ENCODE data around the gene DSN1. TPM values are rescaled to one million over a fixed set of nuclear protein-coding genes. Genes with fewer than 3 reads are reported as not detected.

DSN1 gene
- polyA plus RNA-seq, 3 donors, result 4.9 to 5.2 (median 5.1) TPM

GRCh38 chr20:36717021-36717420 is 56.5 kb downstream of the DSN1 start:
- no peak overlapping the region for H3K9ac ChIP-seq (ENCODE audit: insufficient read depth, low read length, poor library complexity, severe bottlenecking)
- no peaks in the 10 kb centered on the region for H3K79me2 ChIP-seq (ENCODE audit: insufficient read depth, low read length)
- H3K27ac Mint-ChIP-seq, result no peak overlapping the region
- no peaks in the 10 kb centered on the region for H4K20me1 ChIP-seq (ENCODE audit: insufficient read depth, low read length)
- no peak overlapping the region for H3K4me2 ChIP-seq (replicated peaks; ENCODE audit: extremely low read depth, low read length, poor library complexity, severe bottlenecking)
- intact Hi-C loops (cut with micrococcal nuclease), result no loop called here
- no peak overlapping the region for H3K4me3 Mint-ChIP-seq
- peaks cover 0 to 10% of the 10 kb centered on the region in 2 donors for H3K36me3 ChIP-seq (replicated peaks in 1 of 2; ENCODE audit: control insufficient read depth in 1 of 2, insufficient read depth in 2 of 2, low read length in 2 of 2)
- no peaks in the 10 kb centered on the region for H3K4me1 ChIP-seq (ENCODE audit: control insufficient read depth in 1 of 2, insufficient read depth in 2 of 2, low read length in 2 of 2)
- no peak overlapping the region for H3K27ac ChIP-seq (ENCODE audit: low read depth in 1 of 2, low read length in 2 of 2)
- H3K27me3 ChIP-seq (ENCODE audit: control insufficient read depth in 2 of 2, insufficient read depth in 2 of 2, low read length in 2 of 2), result no peaks in the 10 kb centered on the region
- H3K4me3 ChIP-seq (replicated peaks in 1 of 3; ENCODE audit: low read depth in 2 of 3, low read length in 3 of 3), result no peak overlapping the region
- peaks cover 0 to 8% (median 0%) of the 10 kb centered on the region in 3 donors for H3K27me3 Mint-ChIP-seq (ENCODE audit: low read depth in 3 of 3)
- no peak overlapping the region for H2AFZ ChIP-seq (ENCODE audit: insufficient read depth, low read depth, low read length, poor library complexity, severe bottlenecking)
- H3K9me3 Mint-ChIP-seq, result no peaks in the 10 kb centered on the region
- DNase-seq, result no peak
- TF ChIP-seq, protein P1, sequence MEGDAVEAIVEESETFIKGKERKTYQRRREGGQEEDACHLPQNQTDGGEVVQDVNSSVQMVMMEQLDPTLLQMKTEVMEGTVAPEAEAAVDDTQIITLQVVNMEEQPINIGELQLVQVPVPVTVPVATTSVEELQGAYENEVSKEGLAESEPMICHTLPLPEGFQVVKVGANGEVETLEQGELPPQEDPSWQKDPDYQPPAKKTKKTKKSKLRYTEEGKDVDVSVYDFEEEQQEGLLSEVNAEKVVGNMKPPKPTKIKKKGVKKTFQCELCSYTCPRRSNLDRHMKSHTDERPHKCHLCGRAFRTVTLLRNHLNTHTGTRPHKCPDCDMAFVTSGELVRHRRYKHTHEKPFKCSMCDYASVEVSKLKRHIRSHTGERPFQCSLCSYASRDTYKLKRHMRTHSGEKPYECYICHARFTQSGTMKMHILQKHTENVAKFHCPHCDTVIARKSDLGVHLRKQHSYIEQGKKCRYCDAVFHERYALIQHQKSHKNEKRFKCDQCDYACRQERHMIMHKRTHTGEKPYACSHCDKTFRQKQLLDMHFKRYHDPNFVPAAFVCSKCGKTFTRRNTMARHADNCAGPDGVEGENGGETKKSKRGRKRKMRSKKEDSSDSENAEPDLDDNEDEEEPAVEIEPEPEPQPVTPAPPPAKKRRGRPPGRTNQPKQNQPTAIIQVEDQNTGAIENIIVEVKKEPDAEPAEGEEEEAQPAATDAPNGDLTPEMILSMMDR (IDR thresholded peaks at IDR 0.05), result no peak
- WGBS (ENCODE audit: insufficient coverage), result 100% methylated on average over 1 of the region's 3 CpGs
- no peaks in the 10 kb centered on the region for H3K9me3 ChIP-seq (replicated peaks in 1 of 2; ENCODE audit: control insufficient read depth in 1 of 2, insufficient read depth in 1 of 2, low read length in 2 of 2)
- H3K36me3 Mint-ChIP-seq, result peaks cover 21 to 27% of the 10 kb centered on the region in 2 donors
- peaks cover 3% of the 10 kb centered on the region for H3K4me1 Mint-ChIP-seq

DNA sequence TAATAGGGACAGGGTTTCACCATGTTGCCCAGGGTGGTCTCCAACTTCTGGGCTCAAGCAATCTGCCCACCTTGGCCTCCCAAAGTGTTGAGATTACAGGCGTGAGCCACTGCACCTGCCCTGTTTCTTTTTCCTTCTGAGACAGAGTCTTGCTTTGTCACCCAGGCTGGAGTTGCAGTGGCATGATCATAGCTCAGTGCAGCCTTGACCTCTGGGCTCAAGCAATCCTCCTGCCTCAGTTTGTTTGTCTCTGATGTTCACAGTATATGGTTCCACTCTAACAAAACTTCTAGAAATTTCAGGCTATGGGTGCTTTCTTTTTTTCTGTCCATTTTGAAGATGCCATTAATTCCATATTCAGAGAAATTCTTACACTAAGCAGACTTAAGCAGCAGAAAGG is 60.8 kb downstream of the DSN1 start:
- H3K27ac Mint-ChIP-seq, result no peak overlapping the region
- Histone ChIP-seq H3K4me3 (replicated peaks in 1 of 3; ENCODE audit: low read depth in 2 of 3, low read length in 3 of 3) (no peak overlapping the region), H3K27ac (ENCODE audit: low read depth in 1 of 2, low read length in 2 of 2) (no peak overlapping the region), H3K4me1 (ENCODE audit: control insufficient read depth in 1 of 2, insufficient read depth in 2 of 2, low read length in 2 of 2) (no peaks in the 10 kb centered on the region), H3K27me3 (ENCODE audit: control insufficient read depth in 2 of 2, insufficient read depth in 2 of 2, low read length in 2 of 2) (no peaks in the 10 kb centered on the region), H3K4me2 (replicated peaks; ENCODE audit: extremely low read depth, low read length, poor library complexity, severe bottlenecking) (no peak overlapping the region), H4K20me1 (ENCODE audit: insufficient read depth, low read length) (no peaks in the 10 kb centered on the region), H3K36me3 (replicated peaks in 1 of 2; ENCODE audit: control insufficient read depth in 1 of 2, insufficient read depth in 2 of 2, low read length in 2 of 2) (no peaks in the 10 kb centered on the region), H2AFZ (ENCODE audit: insufficient read depth, low read depth, low read length, poor library complexity, severe bottlenecking) (no peak overlapping the region), H3K9me3 (replicated peaks in 1 of 2; ENCODE audit: control insufficient read depth in 1 of 2, insufficient read depth in 1 of 2, low read length in 2 of 2) (no peaks in the 10 kb centered on the region), H3K79me2 (ENCODE audit: insufficient read depth, low read length) (no peaks in the 10 kb centered on the region), H3K9ac (ENCODE audit: insufficient read depth, low read length, poor library complexity, severe bottlenecking) (no peak overlapping the region)
- no peak overlapping the region for H3K4me3 Mint-ChIP-seq
- H3K27me3 Mint-ChIP-seq (ENCODE audit: low read depth in 3 of 3), result peaks cover 0 to 7% (median 4%) of the 10 kb centered on the region in 3 donors
- TF ChIP-seq, protein P1 (IDR thresholded peaks at IDR 0.05), result no peak
- no peaks in the 10 kb centered on the region for H3K9me3 Mint-ChIP-seq
- H3K4me1 Mint-ChIP-seq, result no peaks in the 10 kb centered on the region
- WGBS (ENCODE audit: insufficient coverage), result 100% methylated on average over 1 of the region's 1 CpG
- DNase-seq, result no peak
- H3K36me3 Mint-ChIP-seq, result peaks cover 2 to 3% of the 10 kb centered on the region in 2 donors
- intact Hi-C loops (cut with micrococcal nuclease), result no loop called here
